Nephron (organoid): Measurements from ENCODE around the gene ENG.

Source experiments
- H3K27ac Mint-ChIP-seq, 3 experiments: 2 replicates each; pipeline ENCODE4 v1.8.0; 2020; ENCODE audit warnings: mixed read lengths in 3 of 3, mild to moderate bottlenecking in 2 of 3, moderate library complexity in 1 of 3
- H3K27me3 Mint-ChIP-seq: 2 replicates; pipeline ENCODE4 v1.8.0; 2021; ENCODE audit warnings: low read depth, mild to moderate bottlenecking, moderate library complexity, mixed read lengths
- H3K36me3 Mint-ChIP-seq: 2 replicates; pipeline ENCODE4 v1.8.0; 2020; ENCODE audit warnings: low read depth, mixed read lengths
- H3K4me1 Mint-ChIP-seq: 2 replicates; pipeline ENCODE4 v1.8.0; 2020; ENCODE audit warnings: mixed read lengths
- H3K4me3 Mint-ChIP-seq, 3 experiments: 2 replicates each; pipeline ENCODE4 v1.8.0; 2020; ENCODE audit warnings: mild to moderate bottlenecking in 3 of 3, mixed read lengths in 3 of 3, moderate library complexity in 2 of 3
- H3K9me3 Mint-ChIP-seq: 2 replicates; pipeline ENCODE4 v1.8.0; 2020; ENCODE audit warnings: mixed read lengths
- CTCF ChIP-seq, 3 experiments: fragments of 200-600 bp; sonication (generic); IDR thresholded peaks; one replicate each; pipeline ENCODE4 v1.5.0; 2021; ENCODE audit warnings: antibody characterized with exemption in 3 of 3; ENCODE audit not compliant: unreplicated experiment in 3 of 3

The ENG gene

GRCh38 chr9:127814619-127815511 is 39.6 kb downstream of the ENG start:
- no peak for TF ChIP-seq CTCF (IDR thresholded peaks at IDR 0.05; ENCODE audit: unreplicated experiment in 3 of 3)
- H3K4me1 Mint-ChIP-seq, result peaks cover 18% of the 10 kb centered on the region
- H3K36me3 Mint-ChIP-seq, result peaks cover 8% of the 10 kb centered on the region
- no peak overlapping the region for H3K4me3 Mint-ChIP-seq
- no peaks in the 10 kb centered on the region for H3K9me3 Mint-ChIP-seq
- no peak overlapping the region for H3K27ac Mint-ChIP-seq
- no peaks in the 10 kb centered on the region for H3K27me3 Mint-ChIP-seq

GRCh38 chr9:127813686-127814226 is 40.7 kb downstream of the ENG start:
- Mint-ChIP-seq H3K27ac (no peak overlapping the region), H3K9me3 (no peaks in the 10 kb centered on the region), H3K36me3 (peaks cover 8% of the 10 kb centered on the region), H3K4me3 (no peak overlapping the region), H3K4me1 (peaks cover 18% of the 10 kb centered on the region), H3K27me3 (no peaks in the 10 kb centered on the region)
- no peak for TF ChIP-seq CTCF (IDR thresholded peaks at IDR 0.05; ENCODE audit: unreplicated experiment in 3 of 3)

- no peaks in the 10 kb centered on the region for H3K9me3 Mint-ChIP-seq
- no peak for TF ChIP-seq CTCF (IDR thresholded peaks at IDR 0.05; ENCODE audit: unreplicated experiment in 3 of 3)
- peaks cover 13% of the 10 kb centered on the region for H3K4me1 Mint-ChIP-seq
- H3K27ac Mint-ChIP-seq, result no peak overlapping the region
- H3K36me3 Mint-ChIP-seq, result peaks cover 4% of the 10 kb centered on the region
- H3K4me3 Mint-ChIP-seq, result no peak overlapping the region
- no peaks in the 10 kb centered on the region for H3K27me3 Mint-ChIP-seq
These were observed 41.4 kb downstream of the ENG start for GRCh38 chr9:127812936-127813675.

- H3K27ac Mint-ChIP-seq, result no peak overlapping the region
- TF ChIP-seq CTCF (IDR thresholded peaks at IDR 0.05; ENCODE audit: unreplicated experiment in 3 of 3), result no peak
- no peaks in the 10 kb centered on the region for H3K27me3 Mint-ChIP-seq
- peaks cover 14% of the 10 kb centered on the region for H3K36me3 Mint-ChIP-seq
- no peak overlapping the region for H3K4me3 Mint-ChIP-seq
- no peaks in the 10 kb centered on the region for H3K9me3 Mint-ChIP-seq
- peaks cover 2% of the 10 kb centered on the region for H3K4me1 Mint-ChIP-seq
These were observed 42.4 kb downstream of the ENG start for GRCh38 chr9:127812011-127812410.

- no peak for TF ChIP-seq CTCF (IDR thresholded peaks at IDR 0.05; ENCODE audit: unreplicated experiment in 3 of 3)
- Mint-ChIP-seq H3K9me3 (no peaks in the 10 kb centered on the region), H3K27ac (no peak overlapping the region), H3K4me1 (no peaks in the 10 kb centered on the region), H3K36me3 (peaks cover 22% of the 10 kb centered on the region), H3K27me3 (no peaks in the 10 kb centered on the region), H3K4me3 (no peak overlapping the region)
These were observed 43.9 kb downstream of the ENG start for GRCh38 chr9:127810378-127811187.
